Measurements from ENCODE around the gene PIANP.

Gene PIANP

GRCh38 chr12:6692888-6693287 is 7.7 kb downstream of the PIANP start:
- no CpG with 5 or more reads among the region's 2 CpGs for WGBS (ENCODE audit: extremely low coverage, insufficient coverage, low lambda C conversion rate)
- no peak overlapping the region for H3K9ac ChIP-seq (ENCODE audit: low read length)
- H3K27me3 ChIP-seq (ENCODE audit: insufficient read depth, low read length, poor library complexity) = no peaks in the 10 kb centered on the region
- H2AK5ac ChIP-seq (ENCODE audit: low read length) = no peak overlapping the region
- H3K4me3 ChIP-seq (ENCODE audit: low read length) = no peak overlapping the region
- no peak overlapping the region for H3K18ac ChIP-seq (ENCODE audit: low read length)
- H2BK5ac ChIP-seq (ENCODE audit: low read length) = no peak overlapping the region
- H3K56ac ChIP-seq (ENCODE audit: low read length) = no peak overlapping the region
- H4K8ac ChIP-seq (ENCODE audit: low read depth, low read length) = no peak overlapping the region
- no peak overlapping the region for H2BK120ac ChIP-seq (ENCODE audit: low read depth, low read length)
- H3K79me2 ChIP-seq (ENCODE audit: control insufficient read depth, insufficient read depth, low read length) = peaks cover 8% of the 10 kb centered on the region
- H2BK15ac ChIP-seq (replicated peaks; ENCODE audit: low read depth) = no peak overlapping the region
- H3K4ac ChIP-seq (ENCODE audit: low read depth, low read length) = no peak overlapping the region
- no peak overlapping the region for H3K23ac ChIP-seq (ENCODE audit: low read length)
- peaks cover 2% of the 10 kb centered on the region for H3K4me1 ChIP-seq (ENCODE audit: control insufficient read depth, low read depth, low read length)
- H3K79me1 ChIP-seq (ENCODE audit: low read length) = peaks cover 7% of the 10 kb centered on the region
- no peak overlapping the region for H3K4me2 ChIP-seq (ENCODE audit: low read length)
- no peak overlapping the region for H3K27ac ChIP-seq (ENCODE audit: low read depth, low read length)
- H3K36me3 ChIP-seq (ENCODE audit: control insufficient read depth, insufficient read depth, low read length) = no peaks in the 10 kb centered on the region
- no peak overlapping the region for H4K5ac ChIP-seq (ENCODE audit: low read length)
- DNase-seq = no peak

- Histone ChIP-seq H3K18ac (ENCODE audit: low read length) (no peak overlapping the region), H3K27ac (ENCODE audit: low read depth, low read length) (no peak overlapping the region), H3K23ac (ENCODE audit: low read length) (no peak overlapping the region), H3K9ac (ENCODE audit: low read length) (no peak overlapping the region), H3K4me2 (ENCODE audit: low read length) (no peak overlapping the region), H2BK15ac (replicated peaks; ENCODE audit: low read depth) (no peak overlapping the region), H3K4me1 (ENCODE audit: control insufficient read depth, low read depth, low read length) (peaks cover 2% of the 10 kb centered on the region), H3K36me3 (ENCODE audit: control insufficient read depth, insufficient read depth, low read length) (no peaks in the 10 kb centered on the region), H3K79me1 (ENCODE audit: low read length) (peaks cover 7% of the 10 kb centered on the region), H3K27me3 (ENCODE audit: insufficient read depth, low read length, poor library complexity) (no peaks in the 10 kb centered on the region), H2BK5ac (ENCODE audit: low read length) (no peak overlapping the region), H3K4me3 (ENCODE audit: low read length) (no peak overlapping the region), H3K56ac (ENCODE audit: low read length) (no peak overlapping the region), H2BK120ac (ENCODE audit: low read depth, low read length) (no peak overlapping the region), H4K5ac (ENCODE audit: low read length) (no peak overlapping the region), H4K8ac (ENCODE audit: low read depth, low read length) (no peak overlapping the region), H3K79me2 (ENCODE audit: control insufficient read depth, insufficient read depth, low read length) (peaks cover 22% of the 10 kb centered on the region), H2AK5ac (ENCODE audit: low read length) (no peak overlapping the region), H3K4ac (ENCODE audit: low read depth, low read length) (no peak overlapping the region)
- no CpG with 5 or more reads among the region's 4 CpGs for WGBS (ENCODE audit: extremely low coverage, insufficient coverage, low lambda C conversion rate)
- no peak for DNase-seq
These were observed 9.1 kb downstream of the PIANP start for GRCh38 chr12:6691473-6691872.

- H3K36me3 ChIP-seq (ENCODE audit: control insufficient read depth, insufficient read depth, low read length) = no peaks in the 10 kb centered on the region
- H3K56ac ChIP-seq (ENCODE audit: low read length) = peak within 1 kb of the TSS; percentile 100
- H3K79me1 ChIP-seq (ENCODE audit: low read length) = peaks cover 7% of the 10 kb centered on the region
- peak within 1 kb of the TSS; percentile 92 for H3K18ac ChIP-seq (ENCODE audit: low read length)
- H3K4ac ChIP-seq (ENCODE audit: low read depth, low read length) = peak within 1 kb of the TSS; percentile 84
- H4K8ac ChIP-seq (ENCODE audit: low read depth, low read length) = peak within 1 kb of the TSS; percentile 83
- H2AK5ac ChIP-seq (ENCODE audit: low read length) = peak within 1 kb of the TSS; percentile 79
- peak within 1 kb of the TSS; percentile 33 for H2BK120ac ChIP-seq (ENCODE audit: low read depth, low read length)
- H4K5ac ChIP-seq (ENCODE audit: low read length) = peak within 1 kb of the TSS; percentile 5
- H3K4me1 ChIP-seq (ENCODE audit: control insufficient read depth, low read depth, low read length) = peaks cover 2% of the 10 kb centered on the region
- peak within 1 kb of the TSS; percentile 95 for H2BK5ac ChIP-seq (ENCODE audit: low read length)
- peaks cover 37% of the 10 kb centered on the region for H3K79me2 ChIP-seq (ENCODE audit: control insufficient read depth, insufficient read depth, low read length)
- H3K4me2 ChIP-seq (ENCODE audit: low read length) = peak within 1 kb of the TSS; percentile 88
- peak within 1 kb of the TSS; percentile 97 for H3K27ac ChIP-seq (ENCODE audit: low read depth, low read length)
- H3K9ac ChIP-seq (ENCODE audit: low read length) = peak within 1 kb of the TSS; percentile 99
- no CpG with 5 or more reads among the region's 72 CpGs for WGBS (ENCODE audit: extremely low coverage, insufficient coverage, low lambda C conversion rate)
- peak within 1 kb of the TSS; percentile 90 for H3K4me3 ChIP-seq (ENCODE audit: low read length)
- no peaks in the 10 kb centered on the region for H3K27me3 ChIP-seq (ENCODE audit: insufficient read depth, low read length, poor library complexity)
- no peak within 1 kb of the TSS for H2BK15ac ChIP-seq (replicated peaks; ENCODE audit: low read depth)
- peak; percentile 100 for DNase-seq
- peak within 1 kb of the TSS; percentile 29 for H3K23ac ChIP-seq (ENCODE audit: low read length)
These were observed 11.4 kb downstream of the PIANP start, which contains the start of gene ZNF384 for GRCh38 chr12:6688999-6689882. ZNF384 (minus strand) TSS chr12:6689375; CDS start chr12:6679520, 9,855 bp downstream.

GRCh38 chr12:6688543-6688998 is 12.0 kb downstream of the PIANP start:
- no peaks in the 10 kb centered on the region for H3K27me3 ChIP-seq (ENCODE audit: insufficient read depth, low read length, poor library complexity)
- peak overlapping the region; percentile 100 for H3K56ac ChIP-seq (ENCODE audit: low read length)
- no peak overlapping the region for H3K18ac ChIP-seq (ENCODE audit: low read length)
- peaks cover 7% of the 10 kb centered on the region for H3K79me1 ChIP-seq (ENCODE audit: low read length)
- WGBS (ENCODE audit: extremely low coverage, insufficient coverage, low lambda C conversion rate) = no CpG with 5 or more reads among the region's 13 CpGs
- peak overlapping the region; percentile 99 for H3K9ac ChIP-seq (ENCODE audit: low read length)
- no peaks in the 10 kb centered on the region for H3K36me3 ChIP-seq (ENCODE audit: control insufficient read depth, insufficient read depth, low read length)
- no peak overlapping the region for H2BK120ac ChIP-seq (ENCODE audit: low read depth, low read length)
- H4K5ac ChIP-seq (ENCODE audit: low read length) = no peak overlapping the region
- peaks cover 2% of the 10 kb centered on the region for H3K4me1 ChIP-seq (ENCODE audit: control insufficient read depth, low read depth, low read length)
- peak overlapping the region; percentile 90 for H3K4me3 ChIP-seq (ENCODE audit: low read length)
- peaks cover 42% of the 10 kb centered on the region for H3K79me2 ChIP-seq (ENCODE audit: control insufficient read depth, insufficient read depth, low read length)
- H4K8ac ChIP-seq (ENCODE audit: low read depth, low read length) = no peak overlapping the region
- H2BK15ac ChIP-seq (replicated peaks; ENCODE audit: low read depth) = no peak overlapping the region
- peak overlapping the region; percentile 49 for H3K4ac ChIP-seq (ENCODE audit: low read depth, low read length)
- H3K27ac ChIP-seq (ENCODE audit: low read depth, low read length) = peak overlapping the region; percentile 97
- no peak for DNase-seq
- peak overlapping the region; percentile 79 for H2AK5ac ChIP-seq (ENCODE audit: low read length)
- H2BK5ac ChIP-seq (ENCODE audit: low read length) = peak overlapping the region; percentile 89
- peak overlapping the region; percentile 88 for H3K4me2 ChIP-seq (ENCODE audit: low read length)
- H3K23ac ChIP-seq (ENCODE audit: low read length) = peak overlapping the region; percentile 29

- no peak overlapping the region for H3K4me3 ChIP-seq (ENCODE audit: low read length)
- no peak overlapping the region for H3K27ac ChIP-seq (ENCODE audit: low read depth, low read length)
- H4K5ac ChIP-seq (ENCODE audit: low read length) = no peak overlapping the region
- peaks cover 11% of the 10 kb centered on the region for H3K79me1 ChIP-seq (ENCODE audit: low read length)
- no CpG with 5 or more reads among the region's 3 CpGs for WGBS (ENCODE audit: extremely low coverage, insufficient coverage, low lambda C conversion rate)
- no peak overlapping the region for H3K23ac ChIP-seq (ENCODE audit: low read length)
- H3K4ac ChIP-seq (ENCODE audit: low read depth, low read length) = no peak overlapping the region
- no peaks in the 10 kb centered on the region for H3K27me3 ChIP-seq (ENCODE audit: insufficient read depth, low read length, poor library complexity)
- no peak overlapping the region for H2BK120ac ChIP-seq (ENCODE audit: low read depth, low read length)
- no peak overlapping the region for H3K56ac ChIP-seq (ENCODE audit: low read length)
- H3K9ac ChIP-seq (ENCODE audit: low read length) = no peak overlapping the region
- H2BK5ac ChIP-seq (ENCODE audit: low read length) = no peak overlapping the region
- DNase-seq = no peak
- H3K4me2 ChIP-seq (ENCODE audit: low read length) = no peak overlapping the region
- no peaks in the 10 kb centered on the region for H3K36me3 ChIP-seq (ENCODE audit: control insufficient read depth, insufficient read depth, low read length)
- H2BK15ac ChIP-seq (replicated peaks; ENCODE audit: low read depth) = no peak overlapping the region
- H4K8ac ChIP-seq (ENCODE audit: low read depth, low read length) = no peak overlapping the region
- H3K4me1 ChIP-seq (ENCODE audit: control insufficient read depth, low read depth, low read length) = peaks cover 2% of the 10 kb centered on the region
- no peak overlapping the region for H2AK5ac ChIP-seq (ENCODE audit: low read length)
- no peak overlapping the region for H3K18ac ChIP-seq (ENCODE audit: low read length)
- H3K79me2 ChIP-seq (ENCODE audit: control insufficient read depth, insufficient read depth, low read length) = peaks cover 61% of the 10 kb centered on the region
These were observed 14.8 kb downstream of the PIANP start for GRCh38 chr12:6685814-6686213.
